ENCODE measurements around the gene RXRA. TPM values are rescaled to one million over a fixed set of nuclear protein-coding genes. Genes with fewer than 3 reads are reported as not detected.

RXRA gene
- total RNA-seq, 1 donor from 2014 or later: 163 TPM

- ATAC-seq (no peak), DNase-seq (ENCODE audit: low spot score) (no peak)
Observed at GRCh38 chr9:134477342-134477925, 151.2 kb downstream of the RXRA start.

- ATAC-seq (no peak), DNase-seq (ENCODE audit: low spot score) (no peak)
Observed at GRCh38 chr9:134477927-134478326, 151.7 kb downstream of the RXRA start.

GRCh38 chr9:134481762-134482161 lies 155.5 kb downstream of the RXRA start:
- ATAC-seq (no peak), DNase-seq (ENCODE audit: low spot score) (no peak)

GRCh38 chr9:134482226-134482625 lies 156.0 kb downstream of the RXRA start:
- ATAC-seq (no peak), DNase-seq (ENCODE audit: low spot score) (no peak)

- ATAC-seq (no peak), DNase-seq (ENCODE audit: low spot score) (no peak)
Observed at GRCh38 chr9:134483361-134484184, 157.3 kb downstream of the RXRA start.

GRCh38 chr9:134484479-134484878 lies 158.2 kb downstream of the RXRA start:
- ATAC-seq: no peak
- no peak for DNase-seq (ENCODE audit: low spot score)

GRCh38 chr9:134485653-134486052 lies 159.4 kb downstream of the RXRA start:
- DNase-seq (ENCODE audit: low spot score): no peak

GRCh38 chr9:134486143-134486591 lies 159.9 kb downstream of the RXRA start:
- DNase-seq (ENCODE audit: low spot score): no peak
- no peak for ATAC-seq

More at GRCh38 chr9:134485653-134486052, 159.4 kb downstream of the RXRA start:
- no peak for ATAC-seq

- no peak for DNase-seq (ENCODE audit: low spot score)
Observed at GRCh38 chr9:134486596-134486995, 160.3 kb downstream of the RXRA start.

More at GRCh38 chr9:134486596-134486995, 160.3 kb downstream of the RXRA start:
- ATAC-seq: no peak

Other genes with a start within 250 kb of the RXRA start
- 19.5 TPM for gene WDR5, start 190.4 kb upstream of the RXRA start, total RNA-seq
- 25.8 TPM for gene RNU6ATAC, start 161.9 kb upstream of the RXRA start, total RNA-seq